GM18520 (cell line): Measurements from ENCODE around the gene GRK4.
"Not testable (repeated sequence)": the region's sequence is repeated elsewhere in the genome, so short reads cannot be mapped to it uniquely, and the experiment has no call there.

ENCODE experiments used
- ATAC-seq: cut with Tn5 transposase; IDR thresholded peaks from one replicate; pipeline ENCODE4 v1.9.1; 2021; ENCODE audit not compliant: unreplicated experiment

The GRK4 gene

GRCh38 chr4:3037957-3038461 lies 74.6 kb downstream of the GRK4 start:
- ATAC-seq: no peak

GRCh38 chr4:3039706-3040366 lies 76.5 kb downstream of the GRK4 start:
- ATAC-seq: no peak

GRCh38 chr4:3040452-3041191 lies 77.3 kb downstream of the GRK4 start:
- ATAC-seq: no peak

- no peak for ATAC-seq
Measured at GRCh38 chr4:3041192-3042142, 78.1 kb downstream of the GRK4 start.

GRCh38 chr4:3042226-3042625 lies 78.9 kb downstream of the GRK4 start:
- no peak for ATAC-seq

GRCh38 chr4:3043282-3044020 lies 80.1 kb downstream of the GRK4 start:
- ATAC-seq: no peak

GRCh38 chr4:3044870-3045819 lies 81.8 kb downstream of the GRK4 start:
- no peak for ATAC-seq

GRCh38 chr4:3046162-3046561 lies 82.8 kb downstream of the GRK4 start:
- ATAC-seq: no peak

- ATAC-seq: no peak
Measured at GRCh38 chr4:3046623-3047022, 83.3 kb downstream of the GRK4 start.

GRCh38 chr4:3047464-3048286 lies 84.3 kb downstream of the GRK4 start:
- ATAC-seq: peak; percentile 86

GRCh38 chr4:3051141-3051897 lies 87.9 kb downstream of the GRK4 start:
- ATAC-seq: not testable (repeated sequence)

- ATAC-seq: no peak
Measured at GRCh38 chr4:3054169-3054759, 90.9 kb downstream of the GRK4 start.

GRCh38 chr4:3059943-3060342 lies 96.6 kb downstream of the GRK4 start:
- ATAC-seq: no peak

- no peak for ATAC-seq
Measured at GRCh38 chr4:3060946-3061345, 97.6 kb downstream of the GRK4 start.

GRCh38 chr4:3062471-3062870 lies 99.1 kb downstream of the GRK4 start:
- ATAC-seq: no peak

- ATAC-seq: no peak
Measured at GRCh38 chr4:3065551-3065950, 102.2 kb downstream of the GRK4 start.

- ATAC-seq: no peak
Measured at GRCh38 chr4:3066836-3067400, 103.5 kb downstream of the GRK4 start.
